ENCODE results near the gene ALPI. TPM values are rescaled to one million over a fixed set of nuclear protein-coding genes. Genes with fewer than 3 reads are reported as not detected.

The ALPI gene
- total RNA-seq, 2 experiments from 2014 or later = not detected

GRCh38 chr2:232466221-232466620 lies 10.3 kb downstream of the ALPI start:
- Mint-ChIP-seq H3K27me3 (peaks cover 28% of the 10 kb centered on the region), H3K4me1 (ENCODE audit: low read depth) (no peaks in the 10 kb centered on the region), H3K36me3 (ENCODE audit: low read depth) (no peaks in the 10 kb centered on the region), H3K4me3 (no peak overlapping the region), H3K27ac (no peak overlapping the region), H3K9me3 (no peaks in the 10 kb centered on the region)
- Histone ChIP-seq H3K4me3 (ENCODE audit: low read length) (no peak overlapping the region), H3K27me3 (ENCODE audit: control insufficient read depth in 1 of 2, insufficient read depth in 2 of 2, low read length in 2 of 2) (peaks cover 0 to 6% of the 10 kb centered on the region in 2 experiments), H3K27ac (ENCODE audit: low read depth in 1 of 2, low read length in 2 of 2) (no peak overlapping the region), H3K36me3 (ENCODE audit: insufficient read depth, low read length) (no peaks in the 10 kb centered on the region), H3K4me1 (ENCODE audit: insufficient read depth, low read length) (no peaks in the 10 kb centered on the region), H3K9me3 (ENCODE audit: control insufficient read depth in 1 of 2, insufficient read depth in 1 of 2, low read length in 2 of 2) (peaks cover 0 to 5% of the 10 kb centered on the region in 2 experiments)
- ChIA-PET CTCF (no interaction called here), POLR2A (no interaction called here)
- TF ChIP-seq CTCF (IDR thresholded peaks at IDR 0.05) = no peak
- intact Hi-C loops (cut with DNase I, micrococcal nuclease) = no loop called here
- ATAC-seq (ENCODE audit: poor library complexity) = no peak
- no peak for DNase-seq

- H3K36me3 Mint-ChIP-seq (ENCODE audit: low read depth) = no peaks in the 10 kb centered on the region
- intact Hi-C loops (cut with DNase I, micrococcal nuclease) = no loop called here
- Histone ChIP-seq H3K36me3 (ENCODE audit: insufficient read depth, low read length) (no peaks in the 10 kb centered on the region), H3K27ac (ENCODE audit: low read depth in 1 of 2, low read length in 2 of 2) (no peak overlapping the region), H3K27me3 (ENCODE audit: control insufficient read depth in 1 of 2, insufficient read depth in 2 of 2, low read length in 2 of 2) (peaks cover 15 to 23% of the 10 kb centered on the region in 2 experiments), H3K9me3 (ENCODE audit: control insufficient read depth in 1 of 2, insufficient read depth in 1 of 2, low read length in 2 of 2) (peaks cover 0 to 5% of the 10 kb centered on the region in 2 experiments), H3K4me3 (ENCODE audit: low read length) (no peak overlapping the region), H3K4me1 (ENCODE audit: insufficient read depth, low read length) (no peaks in the 10 kb centered on the region)
- peaks cover 49% of the 10 kb centered on the region for H3K27me3 Mint-ChIP-seq
- no peaks in the 10 kb centered on the region for H3K4me1 Mint-ChIP-seq (ENCODE audit: low read depth)
- no peak for TF ChIP-seq CTCF (IDR thresholded peaks at IDR 0.05)
- peaks cover 8% of the 10 kb centered on the region for H3K9me3 Mint-ChIP-seq
- ChIA-PET POLR2A (no interaction called here), CTCF (no interaction called here)
- ATAC-seq (ENCODE audit: poor library complexity) (no peak), DNase-seq (peak in 1 of 14 experiments; percentile 8)
- H3K27ac Mint-ChIP-seq = no peak overlapping the region
- no peak overlapping the region for H3K4me3 Mint-ChIP-seq
These were observed 17.5 kb downstream of the ALPI start for GRCh38 chr2:232473467-232473890.

- intact Hi-C loops (cut with DNase I, micrococcal nuclease) = no loop called here
- TF ChIP-seq CTCF (IDR thresholded peaks at IDR 0.05) = no peak
- CTCF ChIA-PET = no interaction called here
- POLR2A ChIA-PET = no interaction called here
- ATAC-seq (ENCODE audit: poor library complexity) (no peak), DNase-seq (peak in 1 of 14 experiments; percentile 10)
- Mint-ChIP-seq H3K27ac (no peak overlapping the region), H3K4me3 (no peak overlapping the region), H3K4me1 (ENCODE audit: low read depth) (no peaks in the 10 kb centered on the region), H3K9me3 (peaks cover 8% of the 10 kb centered on the region), H3K36me3 (ENCODE audit: low read depth) (no peaks in the 10 kb centered on the region), H3K27me3 (peaks cover 33% of the 10 kb centered on the region)
- no peaks in the 10 kb centered on the region for H3K4me1 ChIP-seq (ENCODE audit: insufficient read depth, low read length)
- no peak overlapping the region for H3K4me3 ChIP-seq (ENCODE audit: low read length)
- H3K9me3 ChIP-seq (ENCODE audit: control insufficient read depth in 1 of 2, insufficient read depth in 1 of 2, low read length in 2 of 2) = peaks cover 0 to 5% of the 10 kb centered on the region in 2 experiments
- H3K27me3 ChIP-seq (ENCODE audit: control insufficient read depth in 1 of 2, insufficient read depth in 2 of 2, low read length in 2 of 2) = peaks cover 15 to 17% of the 10 kb centered on the region in 2 experiments
- H3K27ac ChIP-seq (ENCODE audit: low read depth in 1 of 2, low read length in 2 of 2) = no peak overlapping the region
- no peaks in the 10 kb centered on the region for H3K36me3 ChIP-seq (ENCODE audit: insufficient read depth, low read length)
These were observed 20.1 kb downstream of the ALPI start for GRCh38 chr2:232476045-232476444.

Data from CD4-positive, alpha-beta T cell (primary cell).